HG02938 (cell line): ENCODE measurements around the gene NME8.
"Not testable (repeated sequence)": the region's sequence is repeated elsewhere in the genome, so short reads cannot be mapped to it uniquely, and the experiment has no call there.

ENCODE experiments used
- ATAC-seq: cut with Tn5 transposase; IDR thresholded peaks from one replicate; pipeline ENCODE4 v1.9.1; 2021; ENCODE audit warnings: mild to moderate bottlenecking, moderate library complexity; ENCODE audit not compliant: unreplicated experiment

Gene NME8

GRCh38 chr7:37848297-37848696 is at the start of gene NME8:
Gene NME8, plus strand, starts transcription at chr7:37848597. Its CDS starts 1,670 bp downstream, at chr7:37850267.
- no peak for ATAC-seq

- no peak for ATAC-seq
These were observed 42.2 kb upstream of the NME8 start for GRCh38 chr7:37806152-37806551.

- not testable (repeated sequence) for ATAC-seq
These were observed 36.2 kb upstream of the NME8 start for GRCh38 chr7:37812161-37812580.

- peak; percentile 87 for ATAC-seq
These were observed 32.6 kb upstream of the NME8 start for GRCh38 chr7:37815671-37816371.

GRCh38 chr7:37816922-37817590 is 31.3 kb upstream of the NME8 start:
- no peak for ATAC-seq

- ATAC-seq = no peak
These were observed 30.8 kb upstream of the NME8 start for GRCh38 chr7:37817591-37817960.

- no peak for ATAC-seq
These were observed 30.2 kb upstream of the NME8 start for GRCh38 chr7:37817996-37818720.

- peak; percentile 71 for ATAC-seq
These were observed 27.5 kb upstream of the NME8 start for GRCh38 chr7:37820708-37821468.

GRCh38 chr7:37822946-37823345 is 25.5 kb upstream of the NME8 start:
- ATAC-seq = no peak

- ATAC-seq = no peak
These were observed 24.8 kb upstream of the NME8 start for GRCh38 chr7:37823557-37823956.

GRCh38 chr7:37825038-37825437 is 23.4 kb upstream of the NME8 start:
- ATAC-seq = no peak

- ATAC-seq = no peak
These were observed 21.6 kb upstream of the NME8 start for GRCh38 chr7:37826825-37827224.

GRCh38 chr7:37831244-37831643 is 17.2 kb upstream of the NME8 start:
- ATAC-seq = no peak

GRCh38 chr7:37832194-37832593 is 16.2 kb upstream of the NME8 start:
- ATAC-seq = peak; percentile 73

- no peak for ATAC-seq
These were observed 15.1 kb upstream of the NME8 start for GRCh38 chr7:37833107-37833817.

- ATAC-seq = no peak
These were observed 14.6 kb upstream of the NME8 start for GRCh38 chr7:37833818-37834146.

- ATAC-seq = no peak
These were observed 5.1 kb downstream of the NME8 start for GRCh38 chr7:37853468-37853867.

- ATAC-seq = no peak
These were observed 33.7 kb downstream of the NME8 start for GRCh38 chr7:37882086-37882485.

- no peak for ATAC-seq
These were observed 45.0 kb downstream of the NME8 start for GRCh38 chr7:37893359-37893758.

GRCh38 chr7:37894671-37895070 is 46.3 kb downstream of the NME8 start:
- no peak for ATAC-seq
